ENCODE results near the gene EID1.
A peak's percentile ranks its signal among the peaks of the same experiment; 100 is the strongest.
"Not testable (repeated sequence)": the region's sequence is repeated elsewhere in the genome, so short reads cannot be mapped to it uniquely, and the experiment has no call there.

Gene EID1

DNA sequence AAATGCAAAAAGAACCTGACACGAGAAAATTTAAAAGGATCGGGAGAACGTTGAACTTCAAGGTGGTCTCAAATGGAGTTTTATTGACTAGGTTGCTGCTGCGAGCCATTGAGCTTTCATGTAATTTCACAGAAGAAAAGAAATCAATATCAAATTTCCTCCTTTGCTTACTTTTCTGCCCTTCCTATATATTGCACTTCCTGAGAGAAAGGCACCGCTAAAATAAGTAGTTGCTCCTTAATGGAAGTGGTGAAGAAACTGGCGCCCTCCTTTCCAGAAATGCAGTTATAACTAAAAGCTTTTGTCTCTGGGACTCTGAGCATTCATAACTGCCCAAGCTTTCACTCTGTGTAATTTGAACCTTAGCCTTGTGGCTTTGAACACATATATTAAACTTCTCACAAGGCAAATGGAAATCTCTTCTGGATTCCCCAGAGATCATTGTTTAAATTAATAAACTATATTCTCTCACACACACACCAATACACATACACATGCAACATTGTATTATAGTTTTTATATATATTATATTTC is 13.4 kb downstream of the EID1 start:
- H3K4me1 ChIP-seq (ENCODE audit: control insufficient read depth, insufficient read depth, low read length), result peaks cover 7% of the 10 kb centered on the region
- H3K4me3 ChIP-seq (ENCODE audit: low read length), result no peak overlapping the region
- no peaks in the 10 kb centered on the region for H3K27me3 ChIP-seq (replicated peaks; ENCODE audit: control insufficient read depth, insufficient read depth, low read length)
- no peaks in the 10 kb centered on the region for H3K9me3 ChIP-seq (ENCODE audit: control insufficient read depth, low read length)
- peak; percentile 27 for DNase-seq (ENCODE audit: low read depth)
- H3K36me3 ChIP-seq (ENCODE audit: control insufficient read depth, insufficient read depth, low read length, severe bottlenecking), result no peaks in the 10 kb centered on the region
- H3K9ac ChIP-seq (ENCODE audit: low read length), result no peak overlapping the region

DNA sequence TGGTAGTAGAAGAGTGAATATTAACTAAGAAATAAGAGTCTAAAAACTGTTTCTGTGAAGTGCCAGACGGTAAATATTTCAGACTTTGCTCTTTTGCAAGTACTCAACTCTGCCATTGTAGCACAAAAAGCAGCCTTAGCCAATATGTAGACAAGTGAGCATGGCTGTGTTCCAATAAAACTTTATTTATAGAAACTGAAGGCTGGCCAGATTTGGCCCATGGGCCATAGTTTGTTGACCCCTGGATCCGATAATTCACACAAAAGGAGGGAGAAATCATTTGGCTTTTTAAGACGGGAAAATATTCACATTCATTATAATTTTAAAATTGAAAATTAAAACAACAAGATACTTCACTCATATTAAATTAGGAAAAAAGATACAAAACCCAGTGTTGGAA is 15.4 kb downstream of the EID1 start:
- Histone ChIP-seq H3K27me3 (replicated peaks; ENCODE audit: control insufficient read depth, insufficient read depth, low read length) (no peaks in the 10 kb centered on the region), H3K4me1 (ENCODE audit: control insufficient read depth, insufficient read depth, low read length) (peaks cover 26% of the 10 kb centered on the region), H3K4me3 (ENCODE audit: low read length) (no peak overlapping the region), H3K36me3 (ENCODE audit: control insufficient read depth, insufficient read depth, low read length, severe bottlenecking) (no peaks in the 10 kb centered on the region), H3K9ac (ENCODE audit: low read length) (no peak overlapping the region), H3K9me3 (ENCODE audit: control insufficient read depth, low read length) (no peaks in the 10 kb centered on the region)
- no peak for DNase-seq (ENCODE audit: low read depth)

DNA sequence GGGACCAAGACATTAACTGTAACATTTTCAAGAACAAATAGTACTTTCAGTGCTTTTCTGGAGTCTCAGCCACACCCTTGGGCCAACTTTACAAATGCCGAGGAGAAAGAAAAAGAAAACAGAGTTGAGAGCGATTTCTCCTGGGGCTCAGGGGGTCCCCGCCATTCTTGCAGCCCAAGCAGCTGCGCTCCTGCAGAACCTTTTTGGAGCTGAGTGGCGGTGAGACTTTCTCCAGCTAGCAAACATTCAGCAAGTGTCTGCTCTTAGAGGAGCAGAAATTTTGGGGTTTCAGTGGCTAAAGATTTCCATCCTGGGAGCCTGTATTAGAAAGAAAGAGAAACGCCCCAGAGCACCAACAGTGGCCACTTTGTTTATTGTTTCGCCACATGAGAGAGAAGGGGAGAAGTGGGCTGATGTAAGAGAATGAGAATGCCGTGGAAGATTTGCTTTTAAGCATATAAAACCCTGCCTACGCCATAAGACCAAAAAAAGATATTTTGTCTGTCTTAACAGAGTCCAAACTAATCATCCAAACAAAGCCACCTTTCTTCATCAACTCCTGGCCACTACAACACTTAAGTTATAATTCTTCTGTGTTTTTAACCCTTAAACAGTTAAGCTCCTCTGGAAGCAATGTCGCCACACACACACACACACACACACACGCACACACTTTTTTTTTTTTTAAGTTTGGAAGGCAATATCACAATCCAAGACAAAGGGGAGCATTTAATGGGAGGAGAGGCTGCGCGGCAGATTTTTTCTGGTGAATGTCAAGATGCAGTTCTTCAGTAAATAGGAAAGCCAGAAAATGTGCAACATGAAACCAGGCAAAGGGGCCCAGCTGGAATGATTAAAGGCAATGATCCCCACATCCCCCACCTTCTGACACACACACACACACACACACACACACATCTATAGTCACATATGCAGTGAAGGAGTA is 19.2 kb downstream of the EID1 start:
- H3K9ac ChIP-seq (ENCODE audit: low read length), result peak overlapping the region; percentile 86
- peak; percentile 79 for DNase-seq (ENCODE audit: low read depth)
- H3K4me3 ChIP-seq (ENCODE audit: low read length), result peak overlapping the region; percentile 82
- H3K27me3 ChIP-seq (replicated peaks; ENCODE audit: control insufficient read depth, insufficient read depth, low read length), result no peaks in the 10 kb centered on the region
- no peaks in the 10 kb centered on the region for H3K36me3 ChIP-seq (ENCODE audit: control insufficient read depth, insufficient read depth, low read length, severe bottlenecking)
- H3K9me3 ChIP-seq (ENCODE audit: control insufficient read depth, low read length), result no peaks in the 10 kb centered on the region
- H3K4me1 ChIP-seq (ENCODE audit: control insufficient read depth, insufficient read depth, low read length), result peaks cover 19% of the 10 kb centered on the region

DNA sequence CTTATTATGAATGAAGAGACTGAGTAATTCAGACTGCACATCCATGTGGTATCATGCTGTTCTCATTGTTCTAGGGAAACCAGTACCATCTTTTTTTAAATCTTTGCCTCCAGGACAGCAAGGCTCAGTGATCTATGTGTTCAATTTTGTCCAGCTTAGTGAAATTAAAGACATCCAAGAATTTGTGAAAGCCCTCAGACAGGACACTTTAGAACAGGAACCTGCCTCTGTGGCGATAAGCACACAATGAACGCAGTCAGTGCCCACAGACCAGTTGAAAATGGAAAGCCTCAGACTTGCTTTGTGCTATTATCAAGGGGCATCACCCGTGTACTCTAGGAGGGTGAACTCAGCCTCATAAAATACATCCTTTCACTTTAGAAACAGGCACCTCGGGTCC is 20.1 kb downstream of the EID1 start:
- H3K4me3 ChIP-seq (ENCODE audit: low read length), result peak overlapping the region; percentile 82
- H3K9ac ChIP-seq (ENCODE audit: low read length), result peak overlapping the region; percentile 86
- no peaks in the 10 kb centered on the region for H3K9me3 ChIP-seq (ENCODE audit: control insufficient read depth, low read length)
- H3K4me1 ChIP-seq (ENCODE audit: control insufficient read depth, insufficient read depth, low read length), result peaks cover 19% of the 10 kb centered on the region
- H3K27me3 ChIP-seq (replicated peaks; ENCODE audit: control insufficient read depth, insufficient read depth, low read length), result no peaks in the 10 kb centered on the region
- H3K36me3 ChIP-seq (ENCODE audit: control insufficient read depth, insufficient read depth, low read length, severe bottlenecking), result no peaks in the 10 kb centered on the region
- DNase-seq (ENCODE audit: low read depth), result no peak

DNA sequence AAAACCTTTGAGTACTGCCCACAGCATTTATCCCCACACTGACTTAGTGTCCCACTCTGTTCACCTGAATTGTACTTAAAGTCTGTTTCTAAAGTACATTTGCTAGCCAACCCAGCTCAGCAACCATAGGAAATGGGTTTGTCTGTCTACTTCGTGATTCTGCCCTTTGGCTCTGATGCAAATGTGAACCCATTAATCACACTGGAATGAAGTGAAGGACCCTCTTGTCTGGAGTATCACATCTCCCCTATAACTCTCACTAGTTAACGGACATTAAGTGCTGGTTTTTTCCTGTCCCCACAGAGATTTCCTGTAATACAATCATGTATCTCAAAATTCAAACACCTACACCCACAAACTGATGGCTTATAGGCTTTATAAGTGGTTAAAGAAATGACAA is 20.5 kb downstream of the EID1 start:
- Histone ChIP-seq H3K27me3 (replicated peaks; ENCODE audit: control insufficient read depth, insufficient read depth, low read length) (no peaks in the 10 kb centered on the region), H3K36me3 (ENCODE audit: control insufficient read depth, insufficient read depth, low read length, severe bottlenecking) (no peaks in the 10 kb centered on the region), H3K9me3 (ENCODE audit: control insufficient read depth, low read length) (no peaks in the 10 kb centered on the region), H3K9ac (ENCODE audit: low read length) (no peak overlapping the region), H3K4me3 (ENCODE audit: low read length) (no peak overlapping the region), H3K4me1 (ENCODE audit: control insufficient read depth, insufficient read depth, low read length) (peaks cover 19% of the 10 kb centered on the region)
- DNase-seq (ENCODE audit: low read depth), result no peak

DNA sequence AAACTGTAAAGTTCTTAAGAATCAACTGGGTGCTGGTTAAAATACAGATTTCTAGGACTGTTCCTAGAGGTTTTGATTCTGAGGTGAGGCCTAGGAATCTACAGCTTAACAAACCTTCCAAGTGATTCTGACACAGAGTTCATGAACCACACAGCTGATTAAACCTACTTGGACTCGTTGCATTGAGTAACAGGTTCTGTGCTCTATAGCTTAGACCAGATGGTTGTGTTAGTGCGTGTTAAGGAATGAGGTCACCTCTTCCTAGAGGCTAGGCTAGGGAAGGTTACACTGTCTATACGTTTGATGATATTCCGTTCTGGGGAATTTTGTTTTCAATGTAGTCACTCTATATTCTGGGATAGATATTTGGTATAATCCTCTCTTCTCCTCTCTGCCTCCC is 21.9 kb downstream of the EID1 start:
- no peak overlapping the region for H3K9ac ChIP-seq (ENCODE audit: low read length)
- no peaks in the 10 kb centered on the region for H3K9me3 ChIP-seq (ENCODE audit: control insufficient read depth, low read length)
- H3K36me3 ChIP-seq (ENCODE audit: control insufficient read depth, insufficient read depth, low read length, severe bottlenecking), result no peaks in the 10 kb centered on the region
- DNase-seq (ENCODE audit: low read depth), result no peak
- H3K4me3 ChIP-seq (ENCODE audit: low read length), result no peak overlapping the region
- no peaks in the 10 kb centered on the region for H3K27me3 ChIP-seq (replicated peaks; ENCODE audit: control insufficient read depth, insufficient read depth, low read length)
- H3K4me1 ChIP-seq (ENCODE audit: control insufficient read depth, insufficient read depth, low read length), result peaks cover 19% of the 10 kb centered on the region

DNA sequence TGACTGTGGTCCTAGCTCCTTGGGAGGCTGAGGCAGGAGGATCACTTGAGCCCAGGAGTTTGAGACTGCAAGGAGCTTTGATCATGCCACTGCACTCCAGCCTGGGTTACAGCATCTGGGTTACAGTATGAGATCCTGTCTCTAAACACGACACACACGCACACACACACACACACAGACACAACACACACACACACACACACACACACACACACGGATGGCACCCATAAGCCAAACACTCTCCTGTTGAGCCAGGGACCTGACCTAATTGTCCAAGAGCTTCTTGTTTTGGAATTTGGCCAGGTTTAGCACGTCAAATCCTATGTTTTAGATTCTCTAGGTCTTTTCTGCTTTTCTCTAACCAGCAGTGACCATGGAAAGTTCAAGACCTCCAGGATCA is 26.8 kb downstream of the EID1 start:
- DNase-seq (ENCODE audit: low read depth), result no peak
- Histone ChIP-seq H3K4me1 (ENCODE audit: control insufficient read depth, insufficient read depth, low read length) (no peaks in the 10 kb centered on the region), H3K27me3 (replicated peaks; ENCODE audit: control insufficient read depth, insufficient read depth, low read length) (no peaks in the 10 kb centered on the region), H3K9ac (ENCODE audit: low read length) (no peak overlapping the region), H3K9me3 (ENCODE audit: control insufficient read depth, low read length) (no peaks in the 10 kb centered on the region), H3K36me3 (ENCODE audit: control insufficient read depth, insufficient read depth, low read length, severe bottlenecking) (no peaks in the 10 kb centered on the region), H3K4me3 (ENCODE audit: low read length) (no peak overlapping the region)

DNA sequence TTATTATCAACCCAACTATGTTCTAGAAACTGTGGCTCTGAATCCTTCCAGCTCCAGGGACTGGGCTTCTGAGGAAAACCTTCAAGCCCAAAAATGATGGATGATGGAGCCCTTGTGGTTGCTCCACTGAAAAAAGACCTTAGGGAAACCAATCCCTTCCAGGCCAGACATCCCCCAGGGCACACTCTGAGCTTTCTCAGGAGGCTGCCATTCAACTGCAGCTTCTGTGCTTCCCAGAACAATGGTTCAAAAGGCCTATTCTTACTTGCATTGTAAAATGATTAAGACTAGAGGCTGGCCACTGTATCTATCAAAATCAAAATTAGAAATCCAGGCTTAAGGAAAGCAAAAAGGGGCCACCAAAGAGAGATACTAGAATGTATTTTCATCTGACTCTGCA is 27.3 kb downstream of the EID1 start:
- Histone ChIP-seq H3K27me3 (replicated peaks; ENCODE audit: control insufficient read depth, insufficient read depth, low read length) (no peaks in the 10 kb centered on the region), H3K4me3 (ENCODE audit: low read length) (no peak overlapping the region), H3K36me3 (ENCODE audit: control insufficient read depth, insufficient read depth, low read length, severe bottlenecking) (no peaks in the 10 kb centered on the region), H3K9ac (ENCODE audit: low read length) (no peak overlapping the region), H3K9me3 (ENCODE audit: control insufficient read depth, low read length) (no peaks in the 10 kb centered on the region), H3K4me1 (ENCODE audit: control insufficient read depth, insufficient read depth, low read length) (no peaks in the 10 kb centered on the region)
- DNase-seq (ENCODE audit: low read depth), result no peak

DNA sequence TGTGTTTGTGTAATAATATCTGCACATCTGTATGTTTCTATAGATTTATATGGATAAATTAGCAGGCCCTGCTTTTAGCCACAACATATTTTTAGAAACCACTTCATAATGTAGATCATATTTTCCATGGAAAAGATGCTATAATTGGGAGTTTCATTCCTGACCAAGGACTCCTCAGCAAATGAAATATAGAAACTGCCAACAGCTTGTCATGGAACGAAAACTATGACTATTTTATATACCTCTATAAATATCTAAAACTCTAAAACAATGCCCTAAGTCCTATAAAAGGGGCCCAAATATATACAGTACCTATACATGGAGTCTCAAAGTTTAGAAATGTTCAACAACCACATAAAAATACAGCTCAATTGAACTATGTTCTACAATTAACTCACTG is 27.9 kb downstream of the EID1 start:
- Histone ChIP-seq H3K27me3 (replicated peaks; ENCODE audit: control insufficient read depth, insufficient read depth, low read length) (no peaks in the 10 kb centered on the region), H3K9me3 (ENCODE audit: control insufficient read depth, low read length) (no peaks in the 10 kb centered on the region), H3K9ac (ENCODE audit: low read length) (no peak overlapping the region), H3K36me3 (ENCODE audit: control insufficient read depth, insufficient read depth, low read length, severe bottlenecking) (no peaks in the 10 kb centered on the region), H3K4me3 (ENCODE audit: low read length) (no peak overlapping the region), H3K4me1 (ENCODE audit: control insufficient read depth, insufficient read depth, low read length) (no peaks in the 10 kb centered on the region)
- no peak for DNase-seq (ENCODE audit: low read depth)

DNA sequence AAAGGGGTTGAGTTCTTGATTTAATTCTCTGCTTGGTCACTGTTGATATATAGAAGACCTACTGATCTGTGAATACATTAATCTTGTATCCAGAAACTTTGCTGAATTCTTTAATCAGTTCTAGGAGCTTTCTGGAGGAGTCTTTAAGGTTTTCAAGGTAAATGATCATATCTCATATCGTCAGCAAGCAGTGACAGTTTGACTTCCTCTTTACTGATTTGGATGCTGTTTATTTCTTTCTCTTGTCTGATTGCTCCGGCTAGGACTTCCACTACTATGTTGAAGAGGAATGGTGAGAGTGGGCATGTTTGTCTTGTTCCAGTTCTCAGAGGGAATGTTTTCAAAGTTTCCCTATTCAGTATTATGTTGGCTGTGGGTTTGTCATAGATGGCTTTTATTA is 31.4 kb downstream of the EID1 start:
- H3K27me3 ChIP-seq (replicated peaks; ENCODE audit: control insufficient read depth, insufficient read depth, low read length); H3K4me3 ChIP-seq (ENCODE audit: low read length); H3K4me1 ChIP-seq (ENCODE audit: control insufficient read depth, insufficient read depth, low read length); H3K36me3 ChIP-seq (ENCODE audit: control insufficient read depth, insufficient read depth, low read length, severe bottlenecking); DNase-seq (ENCODE audit: low read depth); H3K9ac ChIP-seq (ENCODE audit: low read length); H3K9me3 ChIP-seq (ENCODE audit: control insufficient read depth, low read length): not testable (repeated sequence)

DNA sequence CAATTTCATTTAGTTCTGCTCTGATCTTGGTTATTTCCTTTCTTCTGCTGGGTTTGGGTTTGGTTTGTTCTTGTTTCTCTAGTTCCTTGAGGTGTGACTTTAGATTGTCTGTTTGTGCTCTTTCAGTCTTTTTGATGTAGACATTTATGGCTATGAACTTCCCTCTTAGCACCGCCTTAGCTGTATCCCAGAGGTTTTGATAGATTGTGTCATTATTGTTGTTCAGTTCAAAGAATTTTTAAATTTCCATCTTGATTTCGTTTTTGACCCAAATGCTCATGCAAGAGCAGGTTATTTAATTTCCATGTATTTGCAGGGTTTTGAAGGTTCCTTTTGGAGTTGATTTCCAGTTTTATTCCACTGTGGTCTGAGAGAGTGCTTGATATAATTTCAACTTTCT is 32.6 kb downstream of the EID1 start:
- not testable (repeated sequence) for H3K4me3 ChIP-seq (ENCODE audit: low read length); DNase-seq (ENCODE audit: low read depth); H3K36me3 ChIP-seq (ENCODE audit: control insufficient read depth, insufficient read depth, low read length, severe bottlenecking); H3K4me1 ChIP-seq (ENCODE audit: control insufficient read depth, insufficient read depth, low read length); H3K9ac ChIP-seq (ENCODE audit: low read length); H3K9me3 ChIP-seq (ENCODE audit: control insufficient read depth, low read length); H3K27me3 ChIP-seq (replicated peaks; ENCODE audit: control insufficient read depth, insufficient read depth, low read length)
